Measurements from ENCODE around the gene SLC22A1.

SLC22A1 gene

GRCh38 chr6:160127270-160128124 is 5.9 kb downstream of the SLC22A1 start:
- Histone ChIP-seq H3K9ac (ENCODE audit: low read length) (no peak overlapping the region), H3K36me3 (ENCODE audit: control insufficient read depth, insufficient read depth, low read length) (no peaks in the 10 kb centered on the region), H3K79me2 (ENCODE audit: control insufficient read depth, insufficient read depth, low read length) (no peaks in the 10 kb centered on the region), H3K18ac (ENCODE audit: low read length) (no peak overlapping the region), H3K4me1 (ENCODE audit: control insufficient read depth, low read depth, low read length) (peaks cover 3% of the 10 kb centered on the region), H3K4me3 (ENCODE audit: low read length) (no peak overlapping the region), H4K5ac (ENCODE audit: low read length) (no peak overlapping the region), H3K27me3 (ENCODE audit: insufficient read depth, low read length, poor library complexity) (no peaks in the 10 kb centered on the region), H3K4ac (ENCODE audit: low read depth, low read length) (no peak overlapping the region), H2BK15ac (replicated peaks; ENCODE audit: low read depth) (no peak overlapping the region), H2BK120ac (ENCODE audit: low read depth, low read length) (no peak overlapping the region), H3K27ac (ENCODE audit: low read depth, low read length) (no peak overlapping the region), H2BK5ac (ENCODE audit: low read length) (no peak overlapping the region), H3K79me1 (ENCODE audit: low read length) (no peaks in the 10 kb centered on the region), H3K23ac (ENCODE audit: low read length) (no peak overlapping the region), H3K4me2 (ENCODE audit: low read length) (no peak overlapping the region), H3K56ac (ENCODE audit: low read length) (no peak overlapping the region), H2AK5ac (ENCODE audit: low read length) (no peak overlapping the region), H4K8ac (ENCODE audit: low read depth, low read length) (no peak overlapping the region)
- no peak for DNase-seq
- no CpG with 5 or more reads among the region's 16 CpGs for WGBS (ENCODE audit: extremely low coverage, insufficient coverage, low lambda C conversion rate)

GRCh38 chr6:160128125-160128683 is 6.6 kb downstream of the SLC22A1 start:
- no peak overlapping the region for H4K5ac ChIP-seq (ENCODE audit: low read length)
- H3K9ac ChIP-seq (ENCODE audit: low read length), result no peak overlapping the region
- no peak overlapping the region for H4K8ac ChIP-seq (ENCODE audit: low read depth, low read length)
- H3K4me2 ChIP-seq (ENCODE audit: low read length), result no peak overlapping the region
- H3K18ac ChIP-seq (ENCODE audit: low read length), result no peak overlapping the region
- no peak overlapping the region for H2BK120ac ChIP-seq (ENCODE audit: low read depth, low read length)
- no peak overlapping the region for H3K27ac ChIP-seq (ENCODE audit: low read depth, low read length)
- no peaks in the 10 kb centered on the region for H3K36me3 ChIP-seq (ENCODE audit: control insufficient read depth, insufficient read depth, low read length)
- peaks cover 7% of the 10 kb centered on the region for H3K4me1 ChIP-seq (ENCODE audit: control insufficient read depth, low read depth, low read length)
- no CpG with 5 or more reads among the region's 3 CpGs for WGBS (ENCODE audit: extremely low coverage, insufficient coverage, low lambda C conversion rate)
- no peak overlapping the region for H3K4me3 ChIP-seq (ENCODE audit: low read length)
- no peak overlapping the region for H3K56ac ChIP-seq (ENCODE audit: low read length)
- H2BK5ac ChIP-seq (ENCODE audit: low read length), result no peak overlapping the region
- DNase-seq, result no peak
- H3K4ac ChIP-seq (ENCODE audit: low read depth, low read length), result no peak overlapping the region
- no peak overlapping the region for H2BK15ac ChIP-seq (replicated peaks; ENCODE audit: low read depth)
- no peaks in the 10 kb centered on the region for H3K79me2 ChIP-seq (ENCODE audit: control insufficient read depth, insufficient read depth, low read length)
- H3K79me1 ChIP-seq (ENCODE audit: low read length), result no peaks in the 10 kb centered on the region
- no peaks in the 10 kb centered on the region for H3K27me3 ChIP-seq (ENCODE audit: insufficient read depth, low read length, poor library complexity)
- H3K23ac ChIP-seq (ENCODE audit: low read length), result no peak overlapping the region
- no peak overlapping the region for H2AK5ac ChIP-seq (ENCODE audit: low read length)

GRCh38 chr6:160128879-160129516 is 7.4 kb downstream of the SLC22A1 start:
- Histone ChIP-seq H2AK5ac (ENCODE audit: low read length) (no peak overlapping the region), H2BK15ac (replicated peaks; ENCODE audit: low read depth) (no peak overlapping the region), H3K27me3 (ENCODE audit: insufficient read depth, low read length, poor library complexity) (no peaks in the 10 kb centered on the region), H3K36me3 (ENCODE audit: control insufficient read depth, insufficient read depth, low read length) (no peaks in the 10 kb centered on the region), H3K4me3 (ENCODE audit: low read length) (no peak overlapping the region), H4K8ac (ENCODE audit: low read depth, low read length) (no peak overlapping the region), H3K79me1 (ENCODE audit: low read length) (no peaks in the 10 kb centered on the region), H3K79me2 (ENCODE audit: control insufficient read depth, insufficient read depth, low read length) (no peaks in the 10 kb centered on the region), H2BK120ac (ENCODE audit: low read depth, low read length) (no peak overlapping the region), H4K5ac (ENCODE audit: low read length) (no peak overlapping the region), H3K4me2 (ENCODE audit: low read length) (no peak overlapping the region), H3K23ac (ENCODE audit: low read length) (no peak overlapping the region), H3K56ac (ENCODE audit: low read length) (no peak overlapping the region), H3K27ac (ENCODE audit: low read depth, low read length) (no peak overlapping the region), H2BK5ac (ENCODE audit: low read length) (no peak overlapping the region), H3K9ac (ENCODE audit: low read length) (no peak overlapping the region), H3K4me1 (ENCODE audit: control insufficient read depth, low read depth, low read length) (peaks cover 9% of the 10 kb centered on the region), H3K18ac (ENCODE audit: low read length) (no peak overlapping the region), H3K4ac (ENCODE audit: low read depth, low read length) (no peak overlapping the region)
- no peak for DNase-seq
- no CpG with 5 or more reads among the region's 6 CpGs for WGBS (ENCODE audit: extremely low coverage, insufficient coverage, low lambda C conversion rate)

GRCh38 chr6:160129881-160130615 is 8.4 kb downstream of the SLC22A1 start:
- no peak overlapping the region for H3K9ac ChIP-seq (ENCODE audit: low read length)
- H3K4ac ChIP-seq (ENCODE audit: low read depth, low read length), result no peak overlapping the region
- H3K79me2 ChIP-seq (ENCODE audit: control insufficient read depth, insufficient read depth, low read length), result no peaks in the 10 kb centered on the region
- H2BK15ac ChIP-seq (replicated peaks; ENCODE audit: low read depth), result no peak overlapping the region
- peaks cover 9% of the 10 kb centered on the region for H3K4me1 ChIP-seq (ENCODE audit: control insufficient read depth, low read depth, low read length)
- H3K27ac ChIP-seq (ENCODE audit: low read depth, low read length), result no peak overlapping the region
- WGBS (ENCODE audit: extremely low coverage, insufficient coverage, low lambda C conversion rate), result no CpG with 5 or more reads among the region's 10 CpGs
- H3K4me3 ChIP-seq (ENCODE audit: low read length), result no peak overlapping the region
- no peak overlapping the region for H3K18ac ChIP-seq (ENCODE audit: low read length)
- no peaks in the 10 kb centered on the region for H3K79me1 ChIP-seq (ENCODE audit: low read length)
- no peak for DNase-seq
- H3K56ac ChIP-seq (ENCODE audit: low read length), result no peak overlapping the region
- H2BK120ac ChIP-seq (ENCODE audit: low read depth, low read length), result no peak overlapping the region
- no peak overlapping the region for H4K5ac ChIP-seq (ENCODE audit: low read length)
- no peak overlapping the region for H3K23ac ChIP-seq (ENCODE audit: low read length)
- H4K8ac ChIP-seq (ENCODE audit: low read depth, low read length), result no peak overlapping the region
- no peak overlapping the region for H3K4me2 ChIP-seq (ENCODE audit: low read length)
- H3K27me3 ChIP-seq (ENCODE audit: insufficient read depth, low read length, poor library complexity), result no peaks in the 10 kb centered on the region
- H2BK5ac ChIP-seq (ENCODE audit: low read length), result no peak overlapping the region
- no peak overlapping the region for H2AK5ac ChIP-seq (ENCODE audit: low read length)
- no peaks in the 10 kb centered on the region for H3K36me3 ChIP-seq (ENCODE audit: control insufficient read depth, insufficient read depth, low read length)

- Histone ChIP-seq H3K27me3 (ENCODE audit: insufficient read depth, low read length, poor library complexity) (no peaks in the 10 kb centered on the region), H3K27ac (ENCODE audit: low read depth, low read length) (no peak overlapping the region), H3K79me1 (ENCODE audit: low read length) (no peaks in the 10 kb centered on the region), H3K4me2 (ENCODE audit: low read length) (no peak overlapping the region), H2BK15ac (replicated peaks; ENCODE audit: low read depth) (no peak overlapping the region), H3K23ac (ENCODE audit: low read length) (no peak overlapping the region), H3K9ac (ENCODE audit: low read length) (no peak overlapping the region), H3K18ac (ENCODE audit: low read length) (no peak overlapping the region), H4K5ac (ENCODE audit: low read length) (no peak overlapping the region), H3K4me1 (ENCODE audit: control insufficient read depth, low read depth, low read length) (peaks cover 9% of the 10 kb centered on the region), H3K79me2 (ENCODE audit: control insufficient read depth, insufficient read depth, low read length) (no peaks in the 10 kb centered on the region), H3K4ac (ENCODE audit: low read depth, low read length) (no peak overlapping the region), H3K36me3 (ENCODE audit: control insufficient read depth, insufficient read depth, low read length) (no peaks in the 10 kb centered on the region), H3K4me3 (ENCODE audit: low read length) (no peak overlapping the region), H2AK5ac (ENCODE audit: low read length) (no peak overlapping the region), H3K56ac (ENCODE audit: low read length) (no peak overlapping the region), H2BK120ac (ENCODE audit: low read depth, low read length) (no peak overlapping the region), H2BK5ac (ENCODE audit: low read length) (no peak overlapping the region), H4K8ac (ENCODE audit: low read depth, low read length) (no peak overlapping the region)
- WGBS (ENCODE audit: extremely low coverage, insufficient coverage, low lambda C conversion rate), result no CpG with 5 or more reads among the region's 13 CpGs
- no peak for DNase-seq
Observed at GRCh38 chr6:160130729-160131484, 9.3 kb downstream of the SLC22A1 start.

Measured in mesendoderm (in vitro differentiated cells).